NCI-H2196 treated with DMSO at 0.1 percent for 48 hours (cell line): ENCODE results near the gene PAPPA2.

ENCODE experiments used
- DNase-seq: peaks from one replicate; lab custom pipeline; 2025; ENCODE audit not compliant: unreplicated experiment; lab: John Stamatoyannopoulos, UW

The PAPPA2 gene

GRCh38 chr1:176691251-176692228, 228.6 kb downstream of the PAPPA2 start:
- DNase-seq: peak; percentile 75

- no peak for DNase-seq
Measured at GRCh38 chr1:176692431-176692830, 229.5 kb downstream of the PAPPA2 start.

GRCh38 chr1:176692988-176693696, 230.2 kb downstream of the PAPPA2 start:
- DNase-seq: no peak

- no peak for DNase-seq
Measured at GRCh38 chr1:176693697-176694329, 230.8 kb downstream of the PAPPA2 start.

GRCh38 chr1:176694713-176695112, 231.7 kb downstream of the PAPPA2 start:
- DNase-seq: no peak

GRCh38 chr1:176696109-176696508, 233.1 kb downstream of the PAPPA2 start:
- DNase-seq: peak; percentile 89

GRCh38 chr1:176696689-176697088, 233.7 kb downstream of the PAPPA2 start:
- DNase-seq: no peak

GRCh38 chr1:176699821-176700220, 236.8 kb downstream of the PAPPA2 start:
- no peak for DNase-seq

GRCh38 chr1:176701151-176701866, 238.3 kb downstream of the PAPPA2 start:
- DNase-seq: no peak

GRCh38 chr1:176702901-176703300, 239.9 kb downstream of the PAPPA2 start:
- no peak for DNase-seq

GRCh38 chr1:176705585-176705984, 242.6 kb downstream of the PAPPA2 start:
- DNase-seq: no peak

- DNase-seq: peak; percentile 48
Measured at GRCh38 chr1:176717066-176717750, 254.2 kb downstream of the PAPPA2 start.

- no peak for DNase-seq
Measured at GRCh38 chr1:176719447-176719846, 256.5 kb downstream of the PAPPA2 start.

- no peak for DNase-seq
Measured at GRCh38 chr1:176720838-176721237, 257.9 kb downstream of the PAPPA2 start.

GRCh38 chr1:176733661-176734060, 270.7 kb downstream of the PAPPA2 start:
- DNase-seq: no peak

GRCh38 chr1:176735201-176735600, 272.2 kb downstream of the PAPPA2 start:
- DNase-seq: no peak

GRCh38 chr1:176736015-176736414, 273.0 kb downstream of the PAPPA2 start:
- no peak for DNase-seq

- no peak for DNase-seq
Measured at GRCh38 chr1:176741181-176741580, 278.2 kb downstream of the PAPPA2 start.

GRCh38 chr1:176742322-176742721, 279.3 kb downstream of the PAPPA2 start:
- DNase-seq: no peak

- DNase-seq: no peak
Measured at GRCh38 chr1:176744142-176744541, 281.2 kb downstream of the PAPPA2 start.
